GM13977 (cell line): Measurements from ENCODE around the gene LLCFC1.

Experiments used
- DNase-seq: peaks from one replicate; pipeline ENCODE4 v3.0.0; 2012; ENCODE audit warnings: low spot score
- CTCF ChIP-seq: IDR thresholded peaks from 2 replicates; pipeline ENCODE4 v1.5.1; 2012; ENCODE audit warnings: mild to moderate bottlenecking, control low read depth; ENCODE audit not compliant: insufficient read depth; ENCODE audit errors: extremely low read depth, missing control alignments
- in situ Hi-C: fragments of 300-500 bp; cut with MboI; formaldehyde crosslinking; loops from one replicate; pipeline ENCODE4 v1.12.0; 2022; ENCODE audit warnings: low sequenced_read_pairs, low pct_unique_long_range_greater_than_20kb, mixed read lengths, inconsistent platforms; ENCODE audit not compliant: unreplicated experiment

The LLCFC1 gene

GRCh38 chr7:142948603-142949002 is 9.3 kb downstream of the LLCFC1 start:
- no peak for DNase-seq
- TF ChIP-seq CTCF, result no peak
- in situ Hi-C loops, result no loop called here

- in situ Hi-C loops, result no loop called here
- no peak for TF ChIP-seq CTCF
- DNase-seq, result no peak
Measured at GRCh38 chr7:142950235-142950634, 11.0 kb downstream of the LLCFC1 start.

GRCh38 chr7:142954680-142955268 is 15.5 kb downstream of the LLCFC1 start:
- DNase-seq, result no peak
- in situ Hi-C loops, result no loop called here
- no peak for TF ChIP-seq CTCF

- TF ChIP-seq CTCF, result no peak
- DNase-seq, result no peak
Measured at GRCh38 chr7:142956951-142957623, 17.8 kb downstream of the LLCFC1 start.

GRCh38 chr7:142957723-142958122 is 18.4 kb downstream of the LLCFC1 start:
- no peak for TF ChIP-seq CTCF
- no peak for DNase-seq
- in situ Hi-C loops, result no loop called here

More at GRCh38 chr7:142956951-142957623, 17.8 kb downstream of the LLCFC1 start:
- in situ Hi-C loops, result no loop called here

GRCh38 chr7:142959202-142959601 is 19.9 kb downstream of the LLCFC1 start:
- no peak for TF ChIP-seq CTCF
- in situ Hi-C loops, result no loop called here
- no peak for DNase-seq
